Ishikawa (cell line): ENCODE measurements around the gene ZNF556.

Experiments
- EGR1 ChIP-seq: IDR thresholded peaks from 2 replicates; pipeline ENCODE4 v1.6.1; 2012
- EP300 ChIP-seq: IDR thresholded peaks from 2 replicates; pipeline ENCODE4 v1.6.1; 2012; ENCODE audit warnings: borderline replicate concordance
- RAD21 ChIP-seq: IDR thresholded peaks from 2 replicates; pipeline ENCODE4 v1.6.1; 2012; ENCODE audit warnings: low read depth
- TAF1 ChIP-seq: IDR thresholded peaks from 2 replicates; pipeline ENCODE4 v1.6.1; 2012; ENCODE audit warnings: low read depth, mild to moderate bottlenecking
- TEAD4 ChIP-seq: IDR thresholded peaks from 2 replicates; pipeline ENCODE4 v1.6.1; 2012
- TF ChIP-seq, protein P1 (sequence below): IDR thresholded peaks from 2 replicates; pipeline ENCODE4 v1.6.1; 2012

DNA sequence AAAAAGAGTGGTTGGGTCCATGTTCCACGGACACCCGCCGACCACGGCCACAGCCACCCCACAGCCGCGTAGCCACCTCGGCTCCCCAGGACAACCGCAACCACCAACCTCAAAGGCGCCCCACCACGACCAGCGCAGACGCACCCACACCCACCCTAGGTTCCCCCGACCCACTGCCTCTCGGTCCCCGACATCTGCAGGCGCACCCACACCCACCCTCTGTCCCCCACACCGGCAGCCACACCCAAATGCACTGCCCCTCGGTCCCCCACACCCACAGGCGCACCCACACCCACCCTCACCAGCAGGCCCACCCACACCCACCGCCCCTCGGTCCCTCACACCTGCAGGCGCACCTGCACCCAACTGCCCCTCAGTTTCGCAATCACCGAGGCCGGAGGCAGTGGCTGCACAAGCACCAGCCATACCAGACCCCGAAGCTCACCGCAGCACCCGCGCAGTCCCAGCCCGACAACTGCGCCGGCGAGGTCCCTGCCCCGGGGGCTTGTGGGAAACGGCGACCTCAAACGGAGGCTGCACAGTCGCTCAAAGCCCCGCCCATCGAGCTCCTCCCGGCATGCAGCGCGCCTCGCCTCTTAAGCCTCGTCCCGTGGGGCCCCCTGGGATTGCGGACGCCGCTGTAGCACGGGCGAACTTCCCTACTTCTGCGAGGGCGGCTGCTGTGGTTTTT, 59.4 kb downstream of the ZNF556 start:
- no peak for TF ChIP-seq RAD21
- TF ChIP-seq TAF1 = no peak
- TF ChIP-seq EP300 = no peak
- TF ChIP-seq TEAD4 = no peak
- TF ChIP-seq EGR1 = no peak
- TF ChIP-seq, protein P1, sequence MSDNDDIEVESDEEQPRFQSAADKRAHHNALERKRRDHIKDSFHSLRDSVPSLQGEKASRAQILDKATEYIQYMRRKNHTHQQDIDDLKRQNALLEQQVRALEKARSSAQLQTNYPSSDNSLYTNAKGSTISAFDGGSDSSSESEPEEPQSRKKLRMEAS = no peak
